Naive B cell (primary cell): ENCODE measurements around the gene PKM. TPM values are rescaled to one million over a fixed set of nuclear protein-coding genes. Genes with fewer than 3 reads are reported as not detected.
"Not testable (repeated sequence)": the region's sequence is repeated elsewhere in the genome, so short reads cannot be mapped to it uniquely, and the experiment has no call there.

Experiments
- ATAC-seq, 2 donors: fragments of 150-1000 bp; cut with Tn5 transposase; 2 replicates each; pipeline ENCODE4 v1.10.0; 2021; ENCODE audit warnings: low read depth in 2 of 2, mild to moderate bottlenecking in 2 of 2, moderate library complexity in 2 of 2
- DNase-seq: peaks from one replicate; pipeline ENCODE4 v3.0.0; 2022
- H3K27ac Mint-ChIP-seq, 6 donors: one replicate each; pipeline ENCODE4 v1.8.0; 2020 to 2022; ENCODE audit warnings: mild to moderate bottlenecking in 6 of 6, mixed read lengths in 6 of 6, moderate library complexity in 5 of 6, inconsistent platforms in 2 of 6
- H3K27me3 Mint-ChIP-seq, 3 donors: one replicate each; pipeline ENCODE4 v1.8.0; 2021 to 2022; ENCODE audit warnings: mixed read lengths in 3 of 3, mild to moderate bottlenecking in 1 of 3
- H3K36me3 Mint-ChIP-seq, 2 donors: one replicate each; pipeline ENCODE4 v1.8.0; 2020 to 2022; ENCODE audit warnings: mixed read lengths in 2 of 2, inconsistent platforms in 1 of 2, mild to moderate bottlenecking in 1 of 2
- H3K4me1 Mint-ChIP-seq, 3 donors: one replicate each; pipeline ENCODE4 v1.8.0; 2020 to 2022; ENCODE audit warnings: mixed read lengths in 3 of 3, inconsistent platforms in 1 of 3, mild to moderate bottlenecking in 1 of 3, moderate library complexity in 1 of 3
- H3K4me3 Mint-ChIP-seq, 8 donors: one replicate each; pipeline ENCODE4 v1.8.0; 2020 to 2022; ENCODE audit warnings: mild to moderate bottlenecking in 8 of 8, mixed read lengths in 8 of 8, moderate library complexity in 8 of 8, inconsistent platforms in 2 of 8
- H3K9me3 Mint-ChIP-seq, 7 donors: one replicate each; pipeline ENCODE4 v1.8.0; 2020 to 2022; ENCODE audit warnings: mixed read lengths in 7 of 7, mild to moderate bottlenecking in 5 of 7, inconsistent platforms in 2 of 7, moderate library complexity in 1 of 7
- polyA plus RNA-seq, 6 donors: library from polyadenylated mRNA; unstranded; fragments of 300-500 nt; fragmentation: Illumina TruSeq; gene quantifications; one replicate each; pipeline ENCODE4 v1.2.3, GENCODE V29; 2021; ENCODE audit warnings: low read depth in 6 of 6

Gene PKM
- 100 to 1,000 TPM; 175 to 319 (median 227) TPM for polyA plus RNA-seq

GRCh38 chr15:72231066-72231832, at the start of gene PKM:
Gene PKM, minus strand, starts transcription at chr15:72231190. Its CDS starts 12,093 bp downstream, at chr15:72219097.
- H3K27ac Mint-ChIP-seq, result peak within 1 kb of the TSS; percentile 95 to 99 (median 97)
- DNase-seq (peak; percentile 86), ATAC-seq (peak; percentile 26 to 35)
- H3K9me3 Mint-ChIP-seq, result no peaks in the 10 kb centered on the region
- H3K27me3 Mint-ChIP-seq, result no peaks in the 10 kb centered on the region
- peaks cover 41 to 49% (median 49%) of the 10 kb centered on the region in 3 donors for H3K4me1 Mint-ChIP-seq
- peak within 1 kb of the TSS; percentile 93 to 99 (median 99) for H3K4me3 Mint-ChIP-seq
- peaks cover 0 to 8% of the 10 kb centered on the region in 2 donors for H3K36me3 Mint-ChIP-seq

DNA sequence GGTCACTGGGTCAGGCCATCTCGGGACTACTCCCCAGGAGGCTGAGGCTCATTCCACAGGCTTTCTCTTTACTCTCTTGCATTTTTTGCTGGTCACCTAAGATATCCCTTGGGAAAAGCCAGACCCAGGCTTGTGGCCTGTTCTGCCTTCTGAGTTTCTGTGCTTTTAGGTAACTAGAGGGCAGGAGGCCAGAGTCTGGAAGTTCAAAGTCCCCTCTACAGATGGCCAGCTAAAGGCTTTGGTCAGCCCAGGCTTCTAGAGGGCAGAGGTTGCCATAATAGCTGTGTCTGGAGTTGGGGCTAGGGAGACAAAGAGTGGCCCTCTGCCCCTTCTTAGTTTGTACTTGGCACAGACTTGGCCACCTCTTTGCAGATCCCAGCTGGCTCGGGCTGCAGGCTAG, 49.8 kb upstream of the PKM start:
- Mint-ChIP-seq H3K9me3 (no peaks in the 10 kb centered on the region), H3K4me3 (no peak overlapping the region), H3K27me3 (no peaks in the 10 kb centered on the region), H3K27ac (no peak overlapping the region), H3K4me1 (no peaks in the 10 kb centered on the region), H3K36me3 (peaks cover 0 to 4% of the 10 kb centered on the region in 2 donors)
- ATAC-seq (no peak), DNase-seq (no peak)

GRCh38 chr15:72278737-72279136, 47.7 kb upstream of the PKM start:
- H3K4me3 Mint-ChIP-seq, result no peak overlapping the region
- H3K9me3 Mint-ChIP-seq, result no peaks in the 10 kb centered on the region
- H3K27me3 Mint-ChIP-seq, result no peaks in the 10 kb centered on the region
- no peak for ATAC-seq
- H3K36me3 Mint-ChIP-seq, result peaks cover 0 to 4% of the 10 kb centered on the region in 2 donors
- no peak for DNase-seq
- H3K27ac Mint-ChIP-seq, result peak overlapping the region in 1 of 6 donors; percentile 42
- H3K4me1 Mint-ChIP-seq, result peaks cover 5 to 7% (median 6%) of the 10 kb centered on the region in 3 donors

DNA sequence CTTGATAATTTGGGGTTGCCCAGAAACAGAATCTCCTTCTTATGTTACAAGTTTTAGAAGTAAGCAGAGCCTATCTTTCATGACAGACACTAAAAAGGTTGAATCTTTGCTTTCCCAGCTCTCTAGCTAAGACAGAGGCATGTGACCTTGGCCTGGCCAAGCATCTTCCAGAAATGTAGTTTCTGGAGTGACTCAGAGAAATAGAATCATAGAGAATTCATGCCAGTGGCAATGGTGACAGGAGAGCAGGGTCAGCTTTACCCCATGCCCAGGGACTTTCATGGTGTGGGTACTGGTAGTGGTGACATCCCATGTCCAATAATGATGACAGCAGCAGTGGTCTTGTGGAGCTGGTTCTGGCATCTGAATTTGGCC, 45.3 kb upstream of the PKM start:
- peak overlapping the region in 1 of 6 donors; percentile 2 for H3K27ac Mint-ChIP-seq
- no peaks in the 10 kb centered on the region for H3K27me3 Mint-ChIP-seq
- DNase-seq, result no peak
- H3K9me3 Mint-ChIP-seq, result no peaks in the 10 kb centered on the region
- H3K4me1 Mint-ChIP-seq, result peaks cover 24 to 26% (median 25%) of the 10 kb centered on the region in 3 donors
- no peaks in the 10 kb centered on the region for H3K36me3 Mint-ChIP-seq
- ATAC-seq, result no peak
- peak overlapping the region in 1 of 8 donors; percentile 65 for H3K4me3 Mint-ChIP-seq

DNA sequence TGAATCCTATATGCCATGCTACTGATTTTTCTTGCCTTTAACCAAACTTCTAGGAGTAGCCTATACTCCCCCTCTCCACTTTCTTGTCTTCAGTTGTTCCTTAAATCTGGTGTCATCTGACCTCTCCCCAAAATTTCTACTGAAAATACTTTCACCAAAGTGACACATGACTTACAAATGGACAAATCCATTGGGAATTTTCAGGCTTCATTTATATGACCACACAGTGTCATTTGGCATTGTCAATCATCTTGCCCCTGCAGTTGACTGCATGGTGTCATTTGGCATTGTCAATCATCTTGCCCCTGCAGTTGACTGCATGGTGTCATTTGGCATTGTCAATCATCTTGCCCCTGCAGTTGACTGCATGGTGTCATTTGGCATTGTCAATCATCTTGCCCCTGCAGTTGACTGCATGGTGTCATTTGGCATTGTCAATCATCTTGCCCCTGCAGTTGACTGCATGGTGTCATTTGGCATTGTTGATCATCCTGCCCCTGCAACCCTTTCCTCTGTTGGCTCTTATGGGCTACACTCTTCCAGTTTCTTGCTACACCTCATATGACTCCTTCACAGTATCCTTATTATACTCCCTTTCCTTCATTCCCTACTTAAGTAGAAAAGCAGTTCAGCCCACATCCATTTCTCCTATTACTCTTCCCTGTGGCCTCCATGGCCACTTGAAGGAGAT, 44.8 kb upstream of the PKM start:
- H3K36me3 Mint-ChIP-seq, H3K9me3 Mint-ChIP-seq, H3K27me3 Mint-ChIP-seq, DNase-seq, ATAC-seq: not testable (repeated sequence)
- peak overlapping the region in 1 of 8 donors; percentile 65 for H3K4me3 Mint-ChIP-seq
- H3K27ac Mint-ChIP-seq, result peak overlapping the region in 2 of 6 donors; percentile 2 to 22
- H3K4me1 Mint-ChIP-seq, result peaks cover 28 to 31% (median 30%) of the 10 kb centered on the region in 3 donors

- H3K4me3 Mint-ChIP-seq, result peak overlapping the region; percentile 86 to 94 (median 89)
- DNase-seq (no peak), ATAC-seq (no peak)
- no peaks in the 10 kb centered on the region for H3K27me3 Mint-ChIP-seq
- no peaks in the 10 kb centered on the region for H3K36me3 Mint-ChIP-seq
- peak overlapping the region; percentile 85 to 96 (median 92) for H3K27ac Mint-ChIP-seq
- peaks cover 36 to 44% (median 42%) of the 10 kb centered on the region in 3 donors for H3K4me1 Mint-ChIP-seq
- no peaks in the 10 kb centered on the region for H3K9me3 Mint-ChIP-seq
Measured at GRCh38 chr15:72272997-72273352, 42.0 kb upstream of the PKM start.

DNA sequence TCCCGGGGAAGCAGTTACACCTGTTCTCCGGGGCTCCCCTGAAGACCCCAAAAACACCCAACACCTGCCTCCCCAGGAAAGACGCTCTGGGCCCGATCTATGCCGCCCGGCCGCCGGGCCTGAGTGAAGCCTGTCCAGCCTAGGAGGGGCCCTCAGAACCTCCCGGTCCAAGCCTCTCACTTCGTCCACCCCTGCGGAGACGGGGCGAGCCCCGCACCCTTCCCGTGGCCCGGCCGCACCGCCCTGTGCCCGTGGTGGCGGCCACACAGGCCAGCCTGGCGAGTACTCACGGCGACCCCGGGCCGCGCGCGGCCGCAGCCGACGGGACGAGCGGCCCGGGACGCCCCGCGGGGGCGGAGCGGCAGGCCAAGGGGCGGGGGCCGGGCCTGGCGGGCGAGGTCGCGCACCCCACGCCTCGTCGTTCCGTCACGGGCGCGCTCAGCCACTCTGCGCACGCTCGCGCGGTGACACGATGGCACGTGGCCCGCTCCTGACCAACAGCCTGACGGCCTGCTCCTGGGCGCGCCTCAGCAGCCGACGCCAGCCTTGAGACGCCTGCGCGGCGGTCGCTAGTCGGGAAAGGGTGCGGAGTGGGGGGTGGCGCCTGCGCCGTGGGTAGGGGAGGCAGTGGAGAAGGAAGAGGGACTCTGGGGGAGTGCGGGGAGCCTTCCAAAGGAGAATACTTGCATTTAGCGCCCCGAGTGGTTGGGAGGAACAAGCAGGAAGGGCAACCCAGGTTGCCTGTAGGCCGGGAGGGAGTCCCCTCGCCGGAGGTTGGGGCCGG, 41.4 kb upstream of the PKM start, which contains the start of gene PARP6:
PARP6 (minus strand) TSS at position 342 of the 784 bp plus-strand sequence. CDS start 5,077 bp downstream, outside the sequence.
- Mint-ChIP-seq H3K4me3 (peak within 1 kb of the TSS; percentile 86 to 96 (median 92)), H3K27ac (peak within 1 kb of the TSS; percentile 90 to 97 (median 96)), H3K27me3 (no peaks in the 10 kb centered on the region), H3K9me3 (no peaks in the 10 kb centered on the region), H3K36me3 (peaks cover 0 to 1% of the 10 kb centered on the region in 2 donors), H3K4me1 (peaks cover 36 to 44% (median 42%) of the 10 kb centered on the region in 3 donors)
- DNase-seq (peak; percentile 98), ATAC-seq (peak; percentile 92 to 94)

- Mint-ChIP-seq H3K4me1 (peaks cover 36 to 44% (median 42%) of the 10 kb centered on the region in 3 donors), H3K36me3 (peaks cover 0 to 7% of the 10 kb centered on the region in 2 donors), H3K27ac (peak overlapping the region; percentile 90 to 97 (median 96)), H3K4me3 (peak overlapping the region; percentile 86 to 96 (median 92)), H3K27me3 (no peaks in the 10 kb centered on the region), H3K9me3 (no peaks in the 10 kb centered on the region)
- ATAC-seq, result peak; percentile 7
- no peak for DNase-seq
Measured at GRCh38 chr15:72271895-72272212, 40.9 kb upstream of the PKM start.

DNA sequence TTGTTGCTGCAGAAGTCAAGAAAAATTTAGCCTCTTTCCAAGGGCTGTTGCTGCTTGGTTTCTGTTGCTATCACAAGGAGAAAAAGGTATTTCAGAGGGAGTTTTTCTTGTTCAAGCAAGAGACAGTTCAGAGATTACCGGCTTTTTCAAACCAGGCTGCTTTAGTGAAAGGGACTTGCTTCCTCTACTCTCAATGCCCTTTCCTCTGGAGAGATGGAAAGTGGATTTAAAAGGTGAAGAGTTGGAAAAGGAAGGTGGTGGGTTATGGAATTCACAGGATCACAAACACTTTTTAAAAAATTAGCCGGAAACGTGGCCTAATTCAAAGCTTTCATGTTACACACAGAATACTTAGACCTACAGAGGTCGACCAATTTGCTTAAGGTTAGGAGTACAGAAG, 40.2 kb upstream of the PKM start:
- peaks cover 36 to 44% (median 42%) of the 10 kb centered on the region in 3 donors for H3K4me1 Mint-ChIP-seq
- ATAC-seq (no peak), DNase-seq (no peak)
- peak overlapping the region; percentile 90 to 97 (median 96) for H3K27ac Mint-ChIP-seq
- peak overlapping the region; percentile 45 to 96 (median 91) for H3K4me3 Mint-ChIP-seq
- no peaks in the 10 kb centered on the region for H3K27me3 Mint-ChIP-seq
- H3K36me3 Mint-ChIP-seq, result peaks cover 0 to 8% of the 10 kb centered on the region in 2 donors
- no peaks in the 10 kb centered on the region for H3K9me3 Mint-ChIP-seq

- Mint-ChIP-seq H3K9me3 (no peaks in the 10 kb centered on the region), H3K4me3 (peak overlapping the region in 2 of 8 donors; percentile 3 to 95), H3K27ac (no peak overlapping the region), H3K36me3 (peaks cover 13 to 21% of the 10 kb centered on the region in 2 donors), H3K27me3 (no peaks in the 10 kb centered on the region), H3K4me1 (peaks cover 36 to 44% (median 42%) of the 10 kb centered on the region in 3 donors)
- ATAC-seq (no peak), DNase-seq (no peak)
Measured at GRCh38 chr15:72269739-72270138, 38.7 kb upstream of the PKM start.

- ATAC-seq, result no peak
- Mint-ChIP-seq H3K4me3 (no peak overlapping the region), H3K27ac (no peak overlapping the region), H3K36me3 (peaks cover 51 to 63% of the 10 kb centered on the region in 2 donors), H3K9me3 (no peaks in the 10 kb centered on the region), H3K4me1 (peaks cover 4 to 8% (median 5%) of the 10 kb centered on the region in 3 donors), H3K27me3 (no peaks in the 10 kb centered on the region)
- no peak for DNase-seq
Measured at GRCh38 chr15:72265031-72265430, 34.0 kb upstream of the PKM start.

DNA sequence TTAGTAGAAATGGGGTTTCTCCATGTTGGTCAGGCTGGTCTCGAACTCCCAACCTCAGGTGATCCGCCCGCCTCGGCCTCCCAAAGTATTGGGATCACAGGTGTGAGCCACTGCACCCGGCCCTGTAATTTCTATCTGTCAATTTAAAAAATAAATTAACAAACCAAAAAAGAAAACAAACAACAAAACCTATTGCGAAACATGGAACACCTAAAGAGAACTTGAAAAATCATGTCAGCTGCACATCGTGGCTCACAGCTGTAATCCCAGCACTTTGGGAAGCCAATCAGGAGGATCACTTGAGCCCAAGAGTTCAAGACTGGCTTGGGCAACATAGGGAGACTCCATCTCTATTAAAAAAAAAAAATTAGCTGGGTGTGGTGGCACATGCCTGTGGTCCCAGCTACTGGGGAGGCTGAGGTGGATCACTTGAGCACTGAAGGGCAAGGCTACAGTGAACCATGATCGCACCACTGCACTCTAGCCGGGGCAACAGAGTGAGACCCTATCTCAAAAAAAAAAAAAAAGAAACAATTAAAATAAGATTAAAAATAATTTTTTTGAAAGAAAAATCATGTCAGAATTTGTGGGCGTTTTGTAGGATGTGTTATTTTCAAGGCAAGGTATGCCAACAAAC, 21.8 kb upstream of the PKM start:
- Mint-ChIP-seq H3K4me3 (no peak overlapping the region), H3K27me3 (no peaks in the 10 kb centered on the region), H3K9me3 (no peaks in the 10 kb centered on the region), H3K27ac (no peak overlapping the region), H3K36me3 (peaks cover 34 to 57% of the 10 kb centered on the region in 2 donors), H3K4me1 (peaks cover 0 to 13% (median 3%) of the 10 kb centered on the region in 3 donors)
- DNase-seq (no peak), ATAC-seq (no peak)
